Left colon (tissue), 2 donors: ENCODE results near the gene TEX261. TPM values are rescaled to one million over a fixed set of nuclear protein-coding genes. Genes with fewer than 3 reads are reported as not detected.
"Not testable (repeated sequence)": the region's sequence is repeated elsewhere in the genome, so short reads cannot be mapped to it uniquely, and the experiment has no call there.

ENCODE experiments used
- ATAC-seq: fragments of 200-7000 bp; cut with Tn5 transposase; one replicate; pipeline ENCODE4 v1.9.1; 2020; ENCODE audit warnings: mild to moderate bottlenecking, moderate library complexity
- DNase-seq, 2 donors: peaks; one replicate each; pipeline ENCODE4 v3.0.0-alpha.2; 2020
- intact Hi-C, 2 donors: fragments of 100-400 bp; cut with DNase I in 1 of 2; cut with micrococcal nuclease in 1 of 2; formaldehyde crosslinking; loops; one replicate each; pipeline versions ENCODE4 v1.11.2 to v1.14.0; 2022; cut with DNase I, micrococcal nuclease
- total RNA-seq, 2 donors: library from RNA; stranded (reverse); fragmentation: NEBNext Ultra II Directional; extraction: Animal tissue kit (Norgen Biotek cat#: 25700); gene quantifications; one replicate each; pipeline ENCODE4 v1.2.1, GENCODE V29; 2021
- donor health status: DM: no; HTN: no; CAD: no.
- donor health status: DM: yes; HTN: yes; CAD: no.

TEX261 gene
- total RNA-seq, 2 donors from 2014 or later, result 42.1 to 50.4 TPM

GRCh38 chr2:71001981-71002570, 7.4 kb upstream of the TEX261 start:
- ATAC-seq, result peak; percentile 34
- intact Hi-C loops, result no loop called here
- peak in 1 of 2 donors; percentile 18 for DNase-seq

- DNase-seq, result peak in 1 of 2 donors; percentile 18
- no peak for ATAC-seq
- intact Hi-C loops, result no loop called here
These were observed 6.9 kb upstream of the TEX261 start for GRCh38 chr2:71001592-71001927.

GRCh38 chr2:71000780-71001591, 6.3 kb upstream of the TEX261 start:
- DNase-seq, result peak; percentile 68 to 82
- ATAC-seq, result peak; percentile 90
- intact Hi-C loops, result no loop called here

- intact Hi-C loops, result not testable (repeated sequence)
- DNase-seq, result peak in 1 of 2 donors; percentile 16
These were observed 5.3 kb upstream of the TEX261 start for GRCh38 chr2:70999931-71000330.

GRCh38 chr2:70999362-70999761, 4.7 kb upstream of the TEX261 start:
- no peak for ATAC-seq
- DNase-seq, result peak in 1 of 2 donors; percentile 23

More at GRCh38 chr2:70999931-71000330, 5.3 kb upstream of the TEX261 start:
- ATAC-seq, result not testable (repeated sequence)

GRCh38 chr2:70998885-70999284, 4.2 kb upstream of the TEX261 start:
- ATAC-seq, DNase-seq, intact Hi-C loops: not testable (repeated sequence)

More at GRCh38 chr2:70999362-70999761, 4.7 kb upstream of the TEX261 start:
- intact Hi-C loops, result no loop called here

- intact Hi-C loops, result no loop called here
- ATAC-seq (peak; percentile 62), DNase-seq (peak; percentile 52 to 71)
These were observed 705 bp upstream of the TEX261 start for GRCh38 chr2:70995426-70995729.

- ATAC-seq (peak; percentile 39), DNase-seq (peak in 1 of 2 donors; percentile 56)
- intact Hi-C loops, result no loop called here
These were observed 519 bp downstream of the TEX261 start for GRCh38 chr2:70994009-70994698.

GRCh38 chr2:70992945-70993853, 1.5 kb downstream of the TEX261 start:
- ATAC-seq (no peak), DNase-seq (peak in 1 of 2 donors; percentile 15)
- intact Hi-C loops, result no loop called here

- no peak for ATAC-seq
- DNase-seq, result no peak
- intact Hi-C loops, result no loop called here
These were observed 2.9 kb downstream of the TEX261 start for GRCh38 chr2:70991742-70992141.

- DNase-seq (no peak), ATAC-seq (no peak)
- intact Hi-C loops, result no loop called here
These were observed 3.5 kb downstream of the TEX261 start for GRCh38 chr2:70991142-70991541.

- no peak for ATAC-seq
- intact Hi-C loops, result no loop called here
- DNase-seq, result no peak
These were observed 4.5 kb downstream of the TEX261 start for GRCh38 chr2:70990216-70990615.

GRCh38 chr2:70988726-70989648, 5.7 kb downstream of the TEX261 start:
- DNase-seq, result no peak
- intact Hi-C loops, result no loop called here
- no peak for ATAC-seq

- ATAC-seq (no peak), DNase-seq (peak in 1 of 2 donors; percentile 17)
- intact Hi-C loops, result no loop called here
These were observed 6.5 kb downstream of the TEX261 start for GRCh38 chr2:70988151-70988550.

- ATAC-seq, result no peak
- DNase-seq, result no peak
- intact Hi-C loops, result no loop called here
These were observed 7.3 kb downstream of the TEX261 start for GRCh38 chr2:70987386-70987785.

- DNase-seq (peak in 1 of 2 donors; percentile 16), ATAC-seq (no peak)
- intact Hi-C loops, result no loop called here
These were observed 8.0 kb downstream of the TEX261 start for GRCh38 chr2:70986499-70987189.

- DNase-seq (peak in 1 of 2 donors; percentile 13), ATAC-seq (no peak)
- intact Hi-C loops, result no loop called here
These were observed 8.7 kb downstream of the TEX261 start for GRCh38 chr2:70985956-70986355.
